H9 (cell line): ENCODE measurements around the gene FNIP2. TPM values are rescaled to one million over a fixed set of nuclear protein-coding genes. Genes with fewer than 3 reads are reported as not detected.

Experiments
- DNase-seq: peaks from one replicate; pipeline ENCODE4 v3.0.0-alpha.2; 2017
- H2AFZ ChIP-seq: one replicate; pipeline ENCODE4 v1.6.1; 2013; ENCODE audit warnings: mild to moderate bottlenecking, low read length, control low read depth, moderate library complexity
- H2AK5ac ChIP-seq: 2 replicates; pipeline ENCODE4 v1.6.1; 2013; ENCODE audit warnings: low read length, control low read depth, mixed read lengths; ENCODE audit not compliant: insufficient read length
- H2BK120ac ChIP-seq: one replicate; pipeline ENCODE4 v1.6.1; 2013; ENCODE audit warnings: low read depth, mild to moderate bottlenecking, low read length, control low read depth, inconsistent platforms; ENCODE audit not compliant: poor library complexity, severe bottlenecking
- H2BK12ac ChIP-seq: 2 replicates; pipeline ENCODE4 v1.6.1; 2013; ENCODE audit warnings: low read length, control low read depth, mixed read lengths, low read depth; ENCODE audit not compliant: insufficient read length
- H2BK15ac ChIP-seq: 2 replicates; pipeline ENCODE4 v1.6.1; 2013; ENCODE audit warnings: low read depth, low read length, control low read depth
- H2BK20ac ChIP-seq: one replicate; pipeline ENCODE4 v1.6.1; 2013; ENCODE audit warnings: low read depth, mild to moderate bottlenecking, low read length, control low read depth, inconsistent platforms; ENCODE audit not compliant: poor library complexity, severe bottlenecking
- H2BK5ac ChIP-seq: 2 replicates; pipeline ENCODE4 v1.6.1; 2013; ENCODE audit warnings: low read length, control low read depth, mixed read lengths; ENCODE audit not compliant: insufficient read length
- H3K14ac ChIP-seq: 2 replicates; pipeline ENCODE4 v1.6.1; 2013; ENCODE audit warnings: low read length, control low read depth; ENCODE audit not compliant: insufficient read depth
- H3K18ac ChIP-seq: 2 replicates; pipeline ENCODE4 v1.6.1; 2013; ENCODE audit warnings: low read depth, mild to moderate bottlenecking, mixed read lengths, low read length, control low read depth; ENCODE audit not compliant: insufficient read length
- H3K23ac ChIP-seq: 2 replicates; pipeline ENCODE4 v1.6.1; 2013; ENCODE audit warnings: low read length, control low read depth, mixed read lengths, low read depth; ENCODE audit not compliant: insufficient read length
- H3K23me2 ChIP-seq: 2 replicates; pipeline ENCODE4 v1.6.1; 2013; ENCODE audit warnings: low read depth, mild to moderate bottlenecking, mixed read lengths, low read length, control low read depth; ENCODE audit not compliant: insufficient read length, poor library complexity, severe bottlenecking
- H3K27ac ChIP-seq: 2 replicates; pipeline ENCODE4 v1.5.1; 2013; ENCODE audit warnings: low read length, control low read depth, mixed read lengths, low read depth; ENCODE audit not compliant: insufficient read length
- H3K27me3 ChIP-seq: 2 replicates; pipeline ENCODE4 v1.6.1; 2013; ENCODE audit warnings: low read length, control low read depth, inconsistent platforms; ENCODE audit not compliant: insufficient read depth
- H3K4ac ChIP-seq: 2 replicates; pipeline ENCODE4 v1.6.1; 2013; ENCODE audit warnings: low read depth, mild to moderate bottlenecking, control low read depth, inconsistent platforms, low read length, moderate library complexity
- H3K4me1 ChIP-seq: 2 replicates; pipeline ENCODE4 v1.6.1; 2013; ENCODE audit warnings: low read length, control low read depth, inconsistent platforms; ENCODE audit not compliant: insufficient read depth
- H3K4me2 ChIP-seq: 2 replicates; pipeline ENCODE4 v1.6.1; 2013; ENCODE audit warnings: low read length, control low read depth, mixed read lengths; ENCODE audit not compliant: insufficient read length, insufficient read depth
- H3K56ac ChIP-seq: 2 replicates; pipeline ENCODE4 v1.6.1; 2013; ENCODE audit warnings: low read depth, mild to moderate bottlenecking, mixed read lengths, low read length, control low read depth; ENCODE audit not compliant: insufficient read length
- H3K79me1 ChIP-seq: 2 replicates; pipeline ENCODE4 v1.6.1; 2013; ENCODE audit warnings: low read depth, mild to moderate bottlenecking, moderate library complexity, low read length, control low read depth, inconsistent platforms; ENCODE audit not compliant: insufficient read depth, poor library complexity, severe bottlenecking
- H3K79me2 ChIP-seq: 2 replicates; pipeline ENCODE4 v1.6.1; 2013; ENCODE audit warnings: low read length, control low read depth, inconsistent platforms; ENCODE audit not compliant: insufficient read depth
- H3K9ac ChIP-seq: 2 replicates; pipeline ENCODE4 v1.6.1; 2013; ENCODE audit warnings: low read length, control low read depth, mixed read lengths; ENCODE audit not compliant: insufficient read length; ENCODE audit errors: extremely low read depth
- H3K9me3 ChIP-seq: one replicate; pipeline ENCODE4 v1.6.1; 2013; ENCODE audit warnings: low read depth, low read length, inconsistent platforms; ENCODE audit not compliant: control insufficient read depth
- H3T11ph ChIP-seq: one replicate; pipeline ENCODE4 v1.6.1; 2013; ENCODE audit warnings: mild to moderate bottlenecking, low read length, control low read depth, inconsistent platforms
- H4K20me1 ChIP-seq: one replicate; pipeline ENCODE4 v1.6.1; 2013; ENCODE audit not compliant: control insufficient read depth, insufficient read length, insufficient read depth
- H4K5ac ChIP-seq: 2 replicates; pipeline ENCODE4 v1.6.1; 2013; ENCODE audit warnings: low read depth, mild to moderate bottlenecking, mixed read lengths, low read length, control low read depth; ENCODE audit not compliant: insufficient read length
- H4K8ac ChIP-seq: replicated peaks from 2 replicates; pipeline ENCODE4 v1.6.1; 2013; ENCODE audit warnings: low read length, control low read depth, mixed read lengths, low read depth; ENCODE audit not compliant: insufficient read length
- H4K91ac ChIP-seq: 2 replicates; pipeline ENCODE4 v1.6.1; 2013; ENCODE audit warnings: low read depth, mild to moderate bottlenecking, moderate library complexity, mixed read lengths, low read length, control low read depth; ENCODE audit not compliant: insufficient read length
- H3K27ac Mint-ChIP-seq, 3 experiments: 2 replicates in 2 of 3; 3 replicates in 1 of 3; pipeline ENCODE4 v1.8.0; 2020 to 2021; ENCODE audit warnings: mixed read lengths in 3 of 3, mild to moderate bottlenecking in 1 of 3, moderate library complexity in 1 of 3
- H3K27me3 Mint-ChIP-seq: 2 replicates; pipeline ENCODE4 v1.8.0; 2021; ENCODE audit warnings: low read depth, mild to moderate bottlenecking, moderate library complexity, mixed read lengths
- H3K36me3 Mint-ChIP-seq, 3 experiments: 2 replicates in 2 of 3; 3 replicates in 1 of 3; pipeline ENCODE4 v1.8.0; 2020 to 2021; ENCODE audit warnings: low read depth in 3 of 3, mixed read lengths in 3 of 3; ENCODE audit not compliant: insufficient read depth in 1 of 3
- H3K4me1 Mint-ChIP-seq, 2 experiments: 2 replicates each; pipeline ENCODE4 v1.8.0; 2020; ENCODE audit warnings: mixed read lengths in 2 of 2
- H3K4me3 Mint-ChIP-seq, 2 experiments: 2 replicates in 1 of 2; 3 replicates in 1 of 2; pipeline ENCODE4 v1.8.0; 2020 to 2021; ENCODE audit warnings: mild to moderate bottlenecking in 2 of 2, mixed read lengths in 2 of 2, moderate library complexity in 1 of 2
- H3K9me3 Mint-ChIP-seq, 2 experiments: 2 replicates in 1 of 2; 3 replicates in 1 of 2; pipeline ENCODE4 v1.8.0; 2020; ENCODE audit warnings: mild to moderate bottlenecking in 2 of 2, mixed read lengths in 2 of 2, moderate library complexity in 1 of 2
- WGBS: extraction: QIAGEN DNeasy Blood & Tissue Kit; methylation state at CpG from one replicate; pipeline ENCODE4 v1.1.7; 2013; ENCODE audit warnings: missing lambda C conversion rate, low lambda C conversion rate, mixed read lengths; ENCODE audit not compliant: insufficient read length; ENCODE audit errors: extremely low coverage; 5-methylcytosine and 5-hydroxymethylcytosine counted together
- long read RNA-seq: library from polyadenylated mRNA; unstranded; transcript quantifications from one replicate; pipeline ENCODE4 v2.0.0, GENCODE V29; 2020
- total RNA-seq: library from RNA; stranded (reverse); gene quantifications from 2 replicates; pipeline ENCODE4 v1.2.1, GENCODE V29; 2021
- TF ChIP-seq, protein P1 (sequence below): fragments of 200-600 bp; sonication (generic); conservative IDR thresholded peaks from 3 replicates; pipeline ENCODE4 v1.8.0; 2021; ENCODE audit warnings: antibody characterized with exemption, mild to moderate bottlenecking

Gene FNIP2
- total RNA-seq: 9.6 and 11.4 TPM in 2 replicates
- long read RNA-seq, partial matches to known transcripts: 1 of 6 reads
- long read RNA-seq, other reads (novel, unspliced or antisense): 5 of 6 reads

- Histone ChIP-seq H2BK15ac (no peak within 1 kb of the TSS; the same call in 1 of the 2 replicates), H2BK5ac (no peak within 1 kb of the TSS), H3K14ac (peak within 1 kb of the TSS; percentile 100), H4K5ac (peak within 1 kb of the TSS; percentile 65), H3T11ph (peak within 1 kb of the TSS; percentile 48), H3K27me3 (no peaks in the 10 kb centered on the region), H2BK12ac (peak within 1 kb of the TSS; percentile 38), H3K4me2 (peak within 1 kb of the TSS; percentile 99), H3K4ac (no peak within 1 kb of the TSS; the same call in 1 of the 2 replicates), H2BK120ac (peak within 1 kb of the TSS; percentile 39), H3K4me1 (no peaks in the 10 kb centered on the region), H3K23me2 (peaks cover 5% of the 10 kb centered on the region), H4K8ac (no peak within 1 kb of the TSS), H2BK20ac (no peak within 1 kb of the TSS), H3K27ac (no peak within 1 kb of the TSS), H3K9me3 (no peaks in the 10 kb centered on the region), H3K9ac (peak within 1 kb of the TSS; percentile 79), H3K23ac (no peak within 1 kb of the TSS), H2AFZ (peak within 1 kb of the TSS; percentile 70), H3K79me1 (no peaks in the 10 kb centered on the region), H4K91ac (no peak within 1 kb of the TSS), H3K18ac (peak within 1 kb of the TSS; percentile 91), H2AK5ac (no peak within 1 kb of the TSS), H4K20me1 (no peaks in the 10 kb centered on the region), H3K56ac (no peak within 1 kb of the TSS), H3K79me2 (no peaks in the 10 kb centered on the region)
- Mint-ChIP-seq H3K9me3 (no peaks in the 10 kb centered on the region; a peak in 1 of 5 replicates), H3K27ac (peak within 1 kb of the TSS; percentile 66 to 92 (median 78); a peak in 6 of 7 replicates), H3K4me3 (peak within 1 kb of the TSS; percentile 93 to 98), H3K4me1 (peaks cover 22 to 23% of the 10 kb centered on the region in 2 experiments), H3K27me3 (peaks cover 20% of the 10 kb centered on the region), H3K36me3 (no peaks in the 10 kb centered on the region; a peak in 1 of 7 replicates)
- WGBS: no CpG with 5 or more reads among the region's 88 CpGs
- TF ChIP-seq, protein P1, sequence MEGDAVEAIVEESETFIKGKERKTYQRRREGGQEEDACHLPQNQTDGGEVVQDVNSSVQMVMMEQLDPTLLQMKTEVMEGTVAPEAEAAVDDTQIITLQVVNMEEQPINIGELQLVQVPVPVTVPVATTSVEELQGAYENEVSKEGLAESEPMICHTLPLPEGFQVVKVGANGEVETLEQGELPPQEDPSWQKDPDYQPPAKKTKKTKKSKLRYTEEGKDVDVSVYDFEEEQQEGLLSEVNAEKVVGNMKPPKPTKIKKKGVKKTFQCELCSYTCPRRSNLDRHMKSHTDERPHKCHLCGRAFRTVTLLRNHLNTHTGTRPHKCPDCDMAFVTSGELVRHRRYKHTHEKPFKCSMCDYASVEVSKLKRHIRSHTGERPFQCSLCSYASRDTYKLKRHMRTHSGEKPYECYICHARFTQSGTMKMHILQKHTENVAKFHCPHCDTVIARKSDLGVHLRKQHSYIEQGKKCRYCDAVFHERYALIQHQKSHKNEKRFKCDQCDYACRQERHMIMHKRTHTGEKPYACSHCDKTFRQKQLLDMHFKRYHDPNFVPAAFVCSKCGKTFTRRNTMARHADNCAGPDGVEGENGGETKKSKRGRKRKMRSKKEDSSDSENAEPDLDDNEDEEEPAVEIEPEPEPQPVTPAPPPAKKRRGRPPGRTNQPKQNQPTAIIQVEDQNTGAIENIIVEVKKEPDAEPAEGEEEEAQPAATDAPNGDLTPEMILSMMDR: no peak
- DNase-seq: peak; percentile 78
These were observed at the start of gene FNIP2 for GRCh38 chr4:158768555-158769174. FNIP2 (plus strand) TSS chr4:158769026; CDS start chr4:158769213, 187 bp downstream.
